NCI-H2171 (cell line): ENCODE measurements around the gene RREB1.

ENCODE experiments used
- DNase-seq: peaks from one replicate; lab custom pipeline; 2025; lab: John Stamatoyannopoulos, UW

RREB1 gene

GRCh38 chr6:7107578-7108195 lies at the start of gene RREB1:
RREB1 (plus strand) TSS chr6:7107961; CDS start chr6:7181912, 73,951 bp downstream.
- peak; percentile 61 for DNase-seq

- DNase-seq: no peak
Observed at GRCh38 chr6:7058250-7058923, 49.4 kb upstream of the RREB1 start.

- no peak for DNase-seq
Observed at GRCh38 chr6:7060769-7061516, 46.8 kb upstream of the RREB1 start.

- no peak for DNase-seq
Observed at GRCh38 chr6:7062451-7063162, 45.2 kb upstream of the RREB1 start.

GRCh38 chr6:7067305-7067704 lies 40.5 kb upstream of the RREB1 start:
- DNase-seq: no peak

- no peak for DNase-seq
Observed at GRCh38 chr6:7071405-7071804, 36.4 kb upstream of the RREB1 start.

GRCh38 chr6:7073082-7073820 lies 34.5 kb upstream of the RREB1 start:
- no peak for DNase-seq

- no peak for DNase-seq
Observed at GRCh38 chr6:7073821-7074525, 33.8 kb upstream of the RREB1 start.

GRCh38 chr6:7074870-7075269 lies 32.9 kb upstream of the RREB1 start:
- no peak for DNase-seq

- DNase-seq: no peak
Observed at GRCh38 chr6:7075341-7076000, 32.3 kb upstream of the RREB1 start.

GRCh38 chr6:7077856-7078255 lies 29.9 kb upstream of the RREB1 start:
- no peak for DNase-seq

GRCh38 chr6:7078856-7079255 lies 28.9 kb upstream of the RREB1 start:
- no peak for DNase-seq

GRCh38 chr6:7080311-7080710 lies 27.4 kb upstream of the RREB1 start:
- DNase-seq: no peak

GRCh38 chr6:7085911-7086310 lies 21.9 kb upstream of the RREB1 start:
- peak; percentile 76 for DNase-seq

GRCh38 chr6:7086488-7086887 lies 21.3 kb upstream of the RREB1 start:
- no peak for DNase-seq

- DNase-seq: no peak
Observed at GRCh38 chr6:7087066-7087465, 20.7 kb upstream of the RREB1 start.

- no peak for DNase-seq
Observed at GRCh38 chr6:7087491-7087979, 20.2 kb upstream of the RREB1 start.

- no peak for DNase-seq
Observed at GRCh38 chr6:7088076-7088742, 19.6 kb upstream of the RREB1 start.

GRCh38 chr6:7098993-7099392 lies 8.8 kb upstream of the RREB1 start:
- no peak for DNase-seq
